Esophagus squamous epithelium (tissue), 5 donors: ENCODE measurements around the gene VOPP1. TPM values are rescaled to one million over a fixed set of nuclear protein-coding genes. Genes with fewer than 3 reads are reported as not detected.

Experiments used
- DNase-seq: peaks from one replicate; lab custom pipeline; 2025; lab: John Stamatoyannopoulos, UW
- H3K27ac ChIP-seq, 4 donors: fragments of 200-600 bp; sonication (generic); one replicate each; pipeline ENCODE4 v1.5.1; 2016 to 2019; ENCODE audit warnings: mild to moderate bottlenecking in 1 of 4
- H3K27me3 ChIP-seq, 4 donors: fragments of 200-600 bp; sonication (generic); 1 replicate in 3 of 4; 2 replicates in 1 of 4; pipeline versions ENCODE4 v1.5.1 to v1.6.0; 2017 to 2021; ENCODE audit warnings: antibody characterized with exemption in 1 of 4
- H3K36me3 ChIP-seq, 3 donors: fragments of 200-600 bp; sonication (generic); one replicate each; pipeline ENCODE4 v1.5.1; 2016 to 2019
- H3K4me1 ChIP-seq, 3 donors: fragments of 200-600 bp; sonication (generic); one replicate each; pipeline ENCODE4 v1.5.1; 2017 to 2019
- H3K4me3 ChIP-seq, 4 donors: fragments of 200-600 bp; sonication (generic); 1 replicate in 3 of 4; 2 replicates in 1 of 4; pipeline ENCODE4 v1.5.1; 2016 to 2019; ENCODE audit warnings: mild to moderate bottlenecking in 2 of 4, moderate library complexity in 1 of 4
- H3K9me3 ChIP-seq, 3 donors: fragments of 200-600 bp; sonication (generic); one replicate each; pipeline ENCODE4 v1.5.1; 2016 to 2019
- POLR2A ChIP-seq, 4 donors: fragments of 450-650 bp; IDR thresholded peaks; one replicate each; pipeline ENCODE4 v1.6.1; 2017; ENCODE audit warnings: antibody characterized with exemption in 4 of 4, mild to moderate bottlenecking in 4 of 4, moderate library complexity in 3 of 4
- WGBS, 2 donors: methylation state at CpG; one replicate each; pipeline ENCODE4 v1.1.5; 2018; 5-methylcytosine and 5-hydroxymethylcytosine counted together
- intact Hi-C: fragments of 100-400 bp; cut with DNase I; formaldehyde crosslinking; loops from one replicate; pipeline ENCODE4 v1.15.0; 2022
- total RNA-seq, 4 donors: library from RNA; depleted of rRNA; stranded (reverse); fragments of >200 nt; gene quantifications; one replicate each; pipeline ENCODE4 v1.1.0, GENCODE V29; 2016
- TF ChIP-seq, protein P1 (sequence below), 6 experiments: fragments of 450-650 bp in 4 of 6; fragments of 200-600 bp in 2 of 6; sonication (generic) in 2 of 6; IDR thresholded peaks; one replicate each; pipeline ENCODE4 v1.5.1; 2016 to 2019; ENCODE audit warnings: antibody characterized with exemption in 6 of 6, mild to moderate bottlenecking in 4 of 6, moderate library complexity in 4 of 6
- donor health status: DM: yes; HTN: yes; CAD: no.

VOPP1 gene
- total RNA-seq, 4 donors from 2014 or later: 13.9 to 26.5 (median 19.2) TPM

DNA sequence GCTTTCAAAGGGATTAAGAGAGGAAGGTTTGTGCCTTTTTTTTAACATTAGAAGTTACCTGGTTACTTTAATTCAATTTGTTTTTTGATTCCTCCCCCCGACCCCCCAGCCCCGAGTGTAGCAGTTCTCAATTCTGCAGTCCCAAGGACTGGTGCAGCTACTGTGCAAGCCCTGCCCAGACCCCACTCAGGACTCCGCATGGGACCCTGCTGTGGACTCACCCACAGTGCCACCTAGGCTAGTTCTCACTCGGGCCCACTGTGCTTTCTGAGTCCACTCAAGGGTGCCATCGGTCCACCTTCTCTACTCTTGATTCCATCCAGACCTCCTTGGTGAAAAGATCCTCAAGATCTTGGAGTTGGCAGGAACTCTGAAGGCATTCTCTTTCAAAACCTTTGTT lies 77.4 kb downstream of the VOPP1 start:
- peaks cover 0 to 22% (median 0%) of the 10 kb centered on the region in 3 donors for H3K4me1 ChIP-seq
- no peak for DNase-seq
- H3K27ac ChIP-seq: peak overlapping the region in 1 of 4 donors; percentile 3
- no peaks in the 10 kb centered on the region for H3K27me3 ChIP-seq
- H3K36me3 ChIP-seq: peaks cover 0 to 61% (median 4%) of the 10 kb centered on the region in 3 donors
- H3K9me3 ChIP-seq: no peaks in the 10 kb centered on the region
- no peak for TF ChIP-seq POLR2A (IDR thresholded peaks at IDR 0.05)
- TF ChIP-seq, protein P1, sequence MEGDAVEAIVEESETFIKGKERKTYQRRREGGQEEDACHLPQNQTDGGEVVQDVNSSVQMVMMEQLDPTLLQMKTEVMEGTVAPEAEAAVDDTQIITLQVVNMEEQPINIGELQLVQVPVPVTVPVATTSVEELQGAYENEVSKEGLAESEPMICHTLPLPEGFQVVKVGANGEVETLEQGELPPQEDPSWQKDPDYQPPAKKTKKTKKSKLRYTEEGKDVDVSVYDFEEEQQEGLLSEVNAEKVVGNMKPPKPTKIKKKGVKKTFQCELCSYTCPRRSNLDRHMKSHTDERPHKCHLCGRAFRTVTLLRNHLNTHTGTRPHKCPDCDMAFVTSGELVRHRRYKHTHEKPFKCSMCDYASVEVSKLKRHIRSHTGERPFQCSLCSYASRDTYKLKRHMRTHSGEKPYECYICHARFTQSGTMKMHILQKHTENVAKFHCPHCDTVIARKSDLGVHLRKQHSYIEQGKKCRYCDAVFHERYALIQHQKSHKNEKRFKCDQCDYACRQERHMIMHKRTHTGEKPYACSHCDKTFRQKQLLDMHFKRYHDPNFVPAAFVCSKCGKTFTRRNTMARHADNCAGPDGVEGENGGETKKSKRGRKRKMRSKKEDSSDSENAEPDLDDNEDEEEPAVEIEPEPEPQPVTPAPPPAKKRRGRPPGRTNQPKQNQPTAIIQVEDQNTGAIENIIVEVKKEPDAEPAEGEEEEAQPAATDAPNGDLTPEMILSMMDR (IDR thresholded peaks at IDR 0.05): no peak
- WGBS, 2 donors: 89 to 96% methylated on average over 5 of the region's 5 CpGs
- H3K4me3 ChIP-seq: no peak overlapping the region
- intact Hi-C loops: no loop called here

DNA sequence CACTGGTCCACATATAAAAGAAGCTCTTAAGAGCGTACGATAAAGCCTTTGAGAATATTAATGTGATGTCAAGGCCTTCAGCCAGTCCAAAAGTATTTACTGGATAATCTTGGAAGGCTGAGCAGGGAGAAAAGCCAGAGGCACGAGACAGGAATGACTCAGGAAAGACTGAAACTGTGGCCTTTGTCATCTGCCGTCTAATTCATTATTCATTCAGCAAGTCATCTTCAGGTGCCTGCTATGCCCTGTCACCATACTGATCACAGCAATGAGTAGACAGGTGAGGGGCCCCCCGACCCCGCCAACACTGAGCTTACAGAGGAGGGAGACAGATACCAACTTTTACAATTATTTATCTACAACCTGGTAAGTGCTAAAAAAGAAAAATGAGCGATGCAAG lies 78.9 kb downstream of the VOPP1 start:
- intact Hi-C loops: no loop called here
- no peak for DNase-seq
- no peaks in the 10 kb centered on the region for H3K9me3 ChIP-seq
- peaks cover 0 to 71% (median 12%) of the 10 kb centered on the region in 3 donors for H3K36me3 ChIP-seq
- TF ChIP-seq POLR2A (IDR thresholded peaks at IDR 0.05): no peak
- TF ChIP-seq, protein P1 (IDR thresholded peaks at IDR 0.05): no peak
- H3K4me1 ChIP-seq: peaks cover 0 to 22% (median 0%) of the 10 kb centered on the region in 3 donors
- H3K4me3 ChIP-seq: no peak overlapping the region
- 67 to 70% methylated on average over 7 of the region's 7 CpGs for WGBS, 2 donors
- H3K27ac ChIP-seq: no peak overlapping the region
- no peaks in the 10 kb centered on the region for H3K27me3 ChIP-seq

DNA sequence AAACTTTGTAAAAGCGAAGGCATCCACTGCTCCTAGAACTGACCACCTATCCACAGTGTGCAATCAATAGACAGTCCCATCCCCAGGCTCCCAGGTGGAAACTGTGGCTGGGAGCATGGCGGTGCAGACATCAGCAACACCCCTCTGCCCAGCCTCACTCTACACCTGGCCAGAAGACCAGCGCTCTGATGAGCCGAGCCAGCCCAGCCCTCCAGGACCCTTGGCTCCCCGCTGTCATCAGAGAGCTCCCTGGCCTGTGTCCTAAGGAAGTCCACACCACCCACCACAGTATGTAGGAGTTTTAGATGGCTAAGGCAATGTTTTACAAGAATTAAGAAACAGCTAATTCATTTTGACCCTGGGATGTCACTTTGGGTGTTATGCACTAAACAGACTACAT lies 81.0 kb downstream of the VOPP1 start:
- H3K27me3 ChIP-seq: no peaks in the 10 kb centered on the region
- intact Hi-C loops: no loop called here
- H3K4me3 ChIP-seq: no peak overlapping the region
- H3K27ac ChIP-seq: no peak overlapping the region
- H3K9me3 ChIP-seq: no peaks in the 10 kb centered on the region
- TF ChIP-seq, protein P1 (IDR thresholded peaks at IDR 0.05): no peak
- no peak for TF ChIP-seq POLR2A (IDR thresholded peaks at IDR 0.05)
- peaks cover 0 to 22% (median 0%) of the 10 kb centered on the region in 3 donors for H3K4me1 ChIP-seq
- 93 to 95% methylated on average over 3 to 5 of the region's 5 CpGs for WGBS, 2 donors
- DNase-seq: no peak
- H3K36me3 ChIP-seq: peaks cover 0 to 63% (median 8%) of the 10 kb centered on the region in 3 donors

DNA sequence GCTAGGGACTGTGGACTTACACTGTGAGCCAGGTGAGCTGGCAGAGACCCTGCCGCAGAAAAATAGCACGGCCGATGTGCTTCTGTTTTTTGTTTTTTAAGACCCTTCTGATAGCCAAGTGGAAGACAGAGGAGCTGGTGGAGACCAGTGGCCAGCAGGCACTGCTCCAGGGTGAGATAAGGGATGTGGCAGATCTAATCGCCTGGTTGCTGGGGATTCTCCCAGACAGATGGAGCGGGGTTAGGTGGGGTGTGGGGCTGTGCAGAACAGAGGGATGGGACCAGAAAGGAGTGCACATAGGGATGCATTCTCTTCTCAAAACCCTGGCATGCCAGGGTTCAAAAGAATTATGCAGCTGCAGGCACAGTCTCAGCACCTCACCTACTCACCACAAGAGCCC lies 82.2 kb downstream of the VOPP1 start:
- intact Hi-C loops: no loop called here
- Histone ChIP-seq H3K4me3 (no peak overlapping the region), H3K27me3 (no peaks in the 10 kb centered on the region), H3K27ac (no peak overlapping the region), H3K9me3 (no peaks in the 10 kb centered on the region), H3K4me1 (peaks cover 0 to 14% (median 0%) of the 10 kb centered on the region in 3 donors), H3K36me3 (peaks cover 0 to 57% (median 8%) of the 10 kb centered on the region in 3 donors)
- no peak for DNase-seq
- TF ChIP-seq, protein P1 (IDR thresholded peaks at IDR 0.05): no peak
- TF ChIP-seq POLR2A (IDR thresholded peaks at IDR 0.05): no peak
- WGBS, 2 donors: 91 to 92% methylated on average over 3 to 5 of the region's 5 CpGs

DNA sequence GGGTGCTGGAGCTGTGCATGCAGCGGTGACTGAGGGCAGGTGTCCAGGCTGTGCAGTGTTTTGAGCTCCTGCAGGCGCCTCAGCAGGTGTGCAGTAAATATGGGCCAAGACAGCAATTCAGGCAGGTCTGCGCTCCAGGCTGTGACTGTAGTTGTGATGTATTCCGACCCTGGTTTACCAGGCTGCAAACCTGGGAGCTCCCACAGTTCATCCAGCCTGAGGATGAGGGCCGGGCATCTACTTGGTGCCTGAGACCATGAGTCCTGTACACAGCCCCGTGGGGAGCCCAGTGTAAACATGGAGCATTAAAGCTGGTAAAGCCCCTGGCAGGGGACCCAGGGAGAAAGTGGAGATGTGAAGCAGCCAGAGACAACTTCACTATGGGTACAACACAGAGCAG lies 82.8 kb downstream of the VOPP1 start:
- no peaks in the 10 kb centered on the region for H3K27me3 ChIP-seq
- DNase-seq: no peak
- H3K27ac ChIP-seq: no peak overlapping the region
- peaks cover 0 to 59% (median 8%) of the 10 kb centered on the region in 3 donors for H3K36me3 ChIP-seq
- intact Hi-C loops: no loop called here
- peaks cover 0 to 8% (median 0%) of the 10 kb centered on the region in 3 donors for H3K4me1 ChIP-seq
- 100% methylated on average over 1 to 3 of the region's 6 CpGs for WGBS, 2 donors
- H3K9me3 ChIP-seq: no peaks in the 10 kb centered on the region
- TF ChIP-seq, protein P1 (IDR thresholded peaks at IDR 0.05): no peak
- TF ChIP-seq POLR2A (IDR thresholded peaks at IDR 0.05): no peak
- H3K4me3 ChIP-seq: no peak overlapping the region
